ENCODE measurements around the gene TMEM212. TPM values are rescaled to one million over a fixed set of nuclear protein-coding genes. Genes with fewer than 3 reads are reported as not detected.

Gene TMEM212
- total and polyA plus RNA-seq, 2 experiments from 2014 or later: not detected

- Histone ChIP-seq H4K20me1 (ENCODE audit: insufficient read depth, poor library complexity, severe bottlenecking) (no peaks in the 10 kb centered on the region), H3K79me2 (no peaks in the 10 kb centered on the region), H2AFZ (no peak overlapping the region), H3K27me3 (no peaks in the 10 kb centered on the region), H3K36me3 (replicated peaks; ENCODE audit: insufficient read depth, low read depth) (no peaks in the 10 kb centered on the region), H3K27ac (no peak overlapping the region), H3K9me2 (replicated peaks; ENCODE audit: insufficient read depth) (no peaks in the 10 kb centered on the region), H3K4me1 (ENCODE audit: insufficient read depth) (no peaks in the 10 kb centered on the region), H3K9me3 (ENCODE audit: low read depth) (peaks cover 3% of the 10 kb centered on the region), H3K4me2 (no peak overlapping the region), H3K4me3 (no peak overlapping the region)
- WGBS (ENCODE audit: low lambda C conversion rate, missing lambda C conversion rate): 71% methylated on average over 2 of the region's 2 CpGs
- TF ChIP-seq EZH2 (IDR thresholded peaks at IDR 0.05; ENCODE audit: borderline replicate concordance) (no peak), CTCF (IDR thresholded peaks at IDR 0.05; ENCODE audit: poor library complexity) (no peak)
- DNase-seq (ENCODE audit: low spot score): no peak
Observed at GRCh38 chr3:171907761-171908160, 64.6 kb downstream of the TMEM212 start.

- 73% methylated on average over 2 of the region's 2 CpGs for WGBS (ENCODE audit: low lambda C conversion rate, missing lambda C conversion rate)
- no peak overlapping the region for H3K27ac ChIP-seq
- no peaks in the 10 kb centered on the region for H3K9me2 ChIP-seq (replicated peaks; ENCODE audit: insufficient read depth)
- H4K20me1 ChIP-seq (ENCODE audit: insufficient read depth, poor library complexity, severe bottlenecking): no peaks in the 10 kb centered on the region
- no peak for DNase-seq (ENCODE audit: low spot score)
- no peaks in the 10 kb centered on the region for H3K4me1 ChIP-seq (ENCODE audit: insufficient read depth)
- no peak overlapping the region for H3K4me2 ChIP-seq
- H3K79me2 ChIP-seq: no peaks in the 10 kb centered on the region
- no peaks in the 10 kb centered on the region for H3K36me3 ChIP-seq (replicated peaks; ENCODE audit: insufficient read depth, low read depth)
- H3K9me3 ChIP-seq (ENCODE audit: low read depth): peaks cover 3% of the 10 kb centered on the region
- H2AFZ ChIP-seq: no peak overlapping the region
- no peaks in the 10 kb centered on the region for H3K27me3 ChIP-seq
- TF ChIP-seq EZH2 (IDR thresholded peaks at IDR 0.05; ENCODE audit: borderline replicate concordance) (no peak), CTCF (IDR thresholded peaks at IDR 0.05; ENCODE audit: poor library complexity) (no peak), EZH2phosphoT487 (IDR thresholded peaks at IDR 0.05; ENCODE audit: low read depth, severe bottlenecking, unreplicated experiment) (no peak)
- no peak overlapping the region for H3K4me3 ChIP-seq
Observed at GRCh38 chr3:171908731-171909130, 65.6 kb downstream of the TMEM212 start.

Other genes starting within 250 kb of the TMEM212 start
- 63.3 and 71.1 TPM in 2 replicates for gene PLD1, start 32.9 kb upstream of the TMEM212 start, total RNA-seq
- 29.4 and 42.1 TPM in 2 replicates for gene PLD1, start 32.9 kb upstream of the TMEM212 start, polyA plus RNA-seq
- 91.9 and 113 TPM in 2 replicates for gene FNDC3B, start 196.2 kb downstream of the TMEM212 start, total RNA-seq
- 61.2 and 66.3 TPM in 2 replicates for gene FNDC3B, start 196.2 kb downstream of the TMEM212 start, polyA plus RNA-seq